ENCODE measurements around the gene EXOSC1.
"Not testable (repeated sequence)": the region's sequence is repeated elsewhere in the genome, so short reads cannot be mapped to it uniquely, and the experiment has no call there.

Gene EXOSC1

DNA sequence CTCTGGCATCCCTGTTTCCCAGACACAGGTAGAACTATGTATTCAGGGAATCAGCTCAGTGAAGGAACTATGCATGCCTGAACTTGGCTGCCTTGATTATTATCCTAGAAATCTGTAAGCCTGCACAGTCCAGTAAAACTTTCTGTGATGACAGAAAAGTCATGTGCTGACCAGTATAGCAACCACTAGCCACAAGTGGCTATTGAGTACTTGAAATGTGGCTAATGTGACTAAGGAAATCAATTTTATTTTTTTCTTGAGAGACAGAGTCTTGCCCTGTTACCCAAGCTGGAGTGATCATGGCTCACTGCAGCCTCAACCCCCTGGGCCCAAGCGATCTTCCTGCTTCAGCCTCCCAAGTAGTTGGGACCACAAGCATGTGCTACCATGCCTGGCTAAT is 3.5 kb downstream of the EXOSC1 start:
- Histone ChIP-seq H3K36me3 (ENCODE audit: control insufficient read depth in 1 of 2, insufficient read depth in 2 of 2, low read length in 2 of 2) (peaks cover 4 to 40% of the 10 kb centered on the region in 2 donors), H3K27ac (ENCODE audit: low read depth, low read length) (no peak overlapping the region), H3K4me1 (ENCODE audit: control insufficient read depth in 1 of 2, insufficient read depth in 2 of 2, low read length in 2 of 2) (peaks cover 14 to 18% of the 10 kb centered on the region in 2 donors), H3K4me3 (ENCODE audit: low read depth in 1 of 2, low read length in 2 of 2) (no peak overlapping the region), H3K9ac (ENCODE audit: low read depth in 1 of 2, low read length in 2 of 2) (no peak overlapping the region), H3K27me3 (ENCODE audit: control insufficient read depth in 1 of 2, insufficient read depth in 2 of 2, low read length in 2 of 2) (no peaks in the 10 kb centered on the region), H3K9me3 (ENCODE audit: control insufficient read depth in 1 of 2, low read length in 2 of 2) (no peaks in the 10 kb centered on the region)

DNA sequence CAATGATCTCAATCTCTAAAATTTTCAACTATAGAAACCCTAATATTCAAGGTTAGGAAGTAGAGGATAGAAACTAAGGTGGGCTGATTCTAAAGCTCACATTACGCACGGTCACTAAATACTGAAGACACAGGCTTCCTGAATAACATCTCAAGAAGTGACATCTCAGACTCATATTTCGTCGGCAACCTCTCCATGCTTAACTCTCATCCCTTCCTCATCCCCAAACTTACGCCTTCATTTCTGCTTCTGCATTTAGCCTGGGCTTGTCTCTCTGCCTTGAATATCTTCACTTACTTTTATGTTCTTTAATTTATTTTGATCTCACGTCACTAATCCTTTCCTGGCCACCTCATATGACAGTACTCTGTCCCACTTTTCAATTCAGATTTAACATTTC is 10.6 kb downstream of the EXOSC1 start:
- no peaks in the 10 kb centered on the region for H3K4me1 ChIP-seq (ENCODE audit: control insufficient read depth in 1 of 2, insufficient read depth in 2 of 2, low read length in 2 of 2)
- no peak overlapping the region for H3K27ac ChIP-seq (ENCODE audit: low read depth, low read length)
- peaks cover 20 to 67% of the 10 kb centered on the region in 2 donors for H3K36me3 ChIP-seq (ENCODE audit: control insufficient read depth in 1 of 2, insufficient read depth in 2 of 2, low read length in 2 of 2)
- no peaks in the 10 kb centered on the region for H3K27me3 ChIP-seq (ENCODE audit: control insufficient read depth in 1 of 2, insufficient read depth in 2 of 2, low read length in 2 of 2)
- no peaks in the 10 kb centered on the region for H3K9me3 ChIP-seq (ENCODE audit: control insufficient read depth in 1 of 2, low read length in 2 of 2)
- no peak overlapping the region for H3K4me3 ChIP-seq (ENCODE audit: low read depth in 1 of 2, low read length in 2 of 2)
- H3K9ac ChIP-seq (ENCODE audit: low read depth in 1 of 2, low read length in 2 of 2), result no peak overlapping the region

DNA sequence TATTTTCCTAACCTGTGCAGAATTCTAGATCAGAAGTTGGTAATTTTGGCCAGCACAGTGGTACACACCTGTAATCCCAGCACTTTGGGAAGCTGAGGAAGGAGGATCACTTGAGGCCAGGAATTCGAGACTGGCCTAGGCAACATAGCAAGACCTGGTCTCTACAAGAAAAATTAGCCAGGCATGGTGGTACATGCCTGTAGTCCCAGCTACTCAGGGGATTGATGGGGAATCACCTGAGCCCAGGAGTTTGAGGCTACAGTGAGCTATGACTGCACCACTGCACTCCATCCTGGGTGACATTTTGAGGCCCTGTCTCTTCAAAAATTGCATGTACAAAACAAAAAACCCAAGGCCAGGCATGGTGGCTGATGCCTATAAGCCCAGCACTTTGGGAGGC is 11.2 kb downstream of the EXOSC1 start:
- Histone ChIP-seq H3K36me3 (ENCODE audit: control insufficient read depth in 1 of 2, insufficient read depth in 2 of 2, low read length in 2 of 2) (peaks cover 21 to 67% of the 10 kb centered on the region in 2 donors), H3K9ac (ENCODE audit: low read depth in 1 of 2, low read length in 2 of 2) (no peak overlapping the region), H3K27me3 (ENCODE audit: control insufficient read depth in 1 of 2, insufficient read depth in 2 of 2, low read length in 2 of 2) (no peaks in the 10 kb centered on the region), H3K4me3 (ENCODE audit: low read depth in 1 of 2, low read length in 2 of 2) (no peak overlapping the region), H3K4me1 (ENCODE audit: control insufficient read depth in 1 of 2, insufficient read depth in 2 of 2, low read length in 2 of 2) (no peaks in the 10 kb centered on the region), H3K9me3 (ENCODE audit: control insufficient read depth in 1 of 2, low read length in 2 of 2) (no peaks in the 10 kb centered on the region), H3K27ac (ENCODE audit: low read depth, low read length) (no peak overlapping the region)

DNA sequence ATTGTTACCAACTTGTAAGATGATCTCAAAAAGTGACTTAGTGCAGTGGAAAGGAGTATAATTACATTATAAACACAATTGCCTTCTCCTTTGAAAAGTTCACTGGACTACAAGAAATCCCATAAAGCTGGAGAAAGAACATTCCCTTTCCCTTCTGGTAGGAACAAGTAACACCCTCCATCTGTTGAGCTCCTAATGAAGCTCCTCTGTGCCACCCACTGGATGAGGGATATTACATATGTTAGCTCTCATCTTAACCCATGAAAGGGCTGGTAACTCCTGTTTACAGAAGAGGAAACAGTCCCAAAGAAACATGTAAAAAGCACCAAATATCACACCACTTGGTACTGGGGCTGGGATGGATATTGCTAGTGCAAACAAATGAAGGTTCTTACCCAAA is 11.8 kb downstream of the EXOSC1 start:
- H3K9me3 ChIP-seq (ENCODE audit: control insufficient read depth in 1 of 2, low read length in 2 of 2), result no peaks in the 10 kb centered on the region
- no peak overlapping the region for H3K4me3 ChIP-seq (ENCODE audit: low read depth in 1 of 2, low read length in 2 of 2)
- H3K27me3 ChIP-seq (ENCODE audit: control insufficient read depth in 1 of 2, insufficient read depth in 2 of 2, low read length in 2 of 2), result no peaks in the 10 kb centered on the region
- H3K4me1 ChIP-seq (ENCODE audit: control insufficient read depth in 1 of 2, insufficient read depth in 2 of 2, low read length in 2 of 2), result no peaks in the 10 kb centered on the region
- H3K27ac ChIP-seq (ENCODE audit: low read depth, low read length), result no peak overlapping the region
- H3K9ac ChIP-seq (ENCODE audit: low read depth in 1 of 2, low read length in 2 of 2), result no peak overlapping the region
- peaks cover 23 to 62% of the 10 kb centered on the region in 2 donors for H3K36me3 ChIP-seq (ENCODE audit: control insufficient read depth in 1 of 2, insufficient read depth in 2 of 2, low read length in 2 of 2)

DNA sequence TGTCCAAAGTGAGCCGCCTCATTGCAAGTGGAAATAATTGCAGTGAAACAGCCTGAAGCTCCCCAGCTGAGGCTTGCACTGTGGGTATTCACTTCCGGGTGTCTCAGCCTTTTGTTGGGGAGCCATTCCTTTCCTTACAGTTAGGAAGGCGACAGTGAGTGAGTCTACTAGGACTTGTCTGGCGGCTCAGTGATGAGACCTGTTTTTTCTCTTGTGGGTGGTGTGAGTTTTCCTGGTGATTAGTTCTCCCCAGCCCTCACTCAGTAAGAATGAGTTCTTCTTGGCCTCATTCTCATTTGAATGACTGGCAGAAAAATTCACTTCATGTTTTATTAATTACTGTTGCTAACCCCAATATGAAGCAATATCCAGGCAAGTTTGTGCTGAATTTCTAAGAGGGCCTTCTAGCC is 17.2 kb downstream of the EXOSC1 start:
- Histone ChIP-seq H3K27me3 (ENCODE audit: control insufficient read depth in 1 of 2, insufficient read depth in 2 of 2, low read length in 2 of 2) (no peaks in the 10 kb centered on the region), H3K4me1 (ENCODE audit: control insufficient read depth in 1 of 2, insufficient read depth in 2 of 2, low read length in 2 of 2) (peaks cover 21 to 22% of the 10 kb centered on the region in 2 donors), H3K9me3 (ENCODE audit: control insufficient read depth in 1 of 2, low read length in 2 of 2) (no peaks in the 10 kb centered on the region), H3K36me3 (ENCODE audit: control insufficient read depth in 1 of 2, insufficient read depth in 2 of 2, low read length in 2 of 2) (peaks cover 17 to 26% of the 10 kb centered on the region in 2 donors), H3K9ac (ENCODE audit: low read depth in 1 of 2, low read length in 2 of 2) (peak overlapping the region in 1 of 2 donors; percentile 79), H3K27ac (ENCODE audit: low read depth, low read length) (no peak overlapping the region), H3K4me3 (ENCODE audit: low read depth in 1 of 2, low read length in 2 of 2) (peak overlapping the region in 1 of 2 donors; percentile 51)

DNA sequence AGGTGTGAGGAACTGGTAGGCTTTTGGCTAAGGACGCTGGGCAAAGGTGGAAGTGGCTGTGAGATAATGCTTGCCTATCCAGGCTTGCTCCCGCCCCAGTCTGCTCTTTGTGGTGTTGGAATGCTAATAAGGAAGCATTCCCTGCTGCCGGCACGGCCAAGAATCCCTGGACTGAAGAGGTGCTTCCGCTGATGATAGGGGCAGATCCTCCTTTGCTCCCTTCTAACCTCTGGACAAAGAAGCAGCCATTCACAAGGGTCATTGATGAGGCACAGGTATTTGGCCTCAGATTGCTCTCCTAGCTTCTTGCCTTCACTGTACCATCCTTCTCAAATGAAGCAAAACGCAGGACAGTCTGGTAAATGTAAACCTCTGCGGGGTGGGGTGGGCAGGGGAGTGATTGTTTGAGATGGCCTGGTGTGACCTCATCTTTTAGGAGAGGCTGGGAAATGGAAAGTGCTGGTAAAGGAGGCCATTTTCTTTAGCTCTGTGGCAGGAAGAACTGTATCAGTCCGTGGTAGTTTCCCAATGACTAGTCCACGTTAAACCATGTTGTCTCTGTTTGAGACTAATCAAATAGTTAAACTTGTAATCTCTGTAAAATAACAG is 18.1 kb downstream of the EXOSC1 start:
- H3K9ac ChIP-seq (ENCODE audit: low read depth in 1 of 2, low read length in 2 of 2), result peak overlapping the region; percentile 79 to 82
- peaks cover 21 to 22% of the 10 kb centered on the region in 2 donors for H3K4me1 ChIP-seq (ENCODE audit: control insufficient read depth in 1 of 2, insufficient read depth in 2 of 2, low read length in 2 of 2)

DNA sequence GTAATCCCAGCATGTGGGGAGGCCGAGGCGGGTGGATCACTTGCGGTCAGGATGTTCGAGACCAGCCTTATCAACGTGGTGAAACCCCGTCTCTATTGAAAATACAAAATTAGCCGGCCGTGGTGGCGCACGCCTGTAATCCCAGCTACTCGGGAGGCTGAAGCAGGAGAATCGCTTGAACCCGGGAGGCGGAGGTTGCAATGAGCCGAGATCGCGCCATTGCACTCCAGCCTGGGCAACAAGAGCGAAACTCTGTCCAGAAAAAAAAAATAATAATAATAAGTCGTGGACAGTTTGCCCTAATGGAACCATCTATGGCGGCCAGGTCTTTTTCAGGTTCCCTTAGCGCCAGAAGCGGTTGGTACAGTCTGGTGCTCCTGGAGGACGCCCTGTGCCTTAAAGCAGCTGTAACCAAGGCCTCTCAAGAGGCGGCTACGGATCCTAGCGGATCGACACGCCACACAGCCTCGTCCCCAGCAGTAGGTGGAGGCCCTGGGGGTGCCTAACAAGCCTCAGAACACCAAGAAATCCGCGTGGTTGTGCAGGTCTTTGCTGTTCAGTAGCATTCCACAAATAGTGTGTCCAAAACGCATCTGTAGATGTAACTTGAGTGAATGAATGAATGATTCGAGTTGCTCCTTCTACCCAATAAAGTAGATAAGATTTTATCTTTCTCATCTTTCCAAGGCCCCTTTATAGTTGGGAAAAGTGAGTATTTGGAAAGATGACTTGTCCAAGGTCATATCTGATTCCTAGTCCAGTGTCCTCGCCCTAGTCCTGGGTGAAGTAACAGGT is 18.8 kb downstream of the EXOSC1 start:
- Histone ChIP-seq H3K4me3 (ENCODE audit: low read depth in 1 of 2, low read length in 2 of 2) (peak overlapping the region; percentile 96 to 99), H3K4me1 (ENCODE audit: control insufficient read depth in 1 of 2, insufficient read depth in 2 of 2, low read length in 2 of 2) (peaks cover 21 to 22% of the 10 kb centered on the region in 2 donors), H3K9ac (ENCODE audit: low read depth in 1 of 2, low read length in 2 of 2) (peak overlapping the region; percentile 79 to 94), H3K36me3 (ENCODE audit: control insufficient read depth in 1 of 2, insufficient read depth in 2 of 2, low read length in 2 of 2) (peaks cover 17 to 19% of the 10 kb centered on the region in 2 donors), H3K27ac (ENCODE audit: low read depth, low read length) (peak overlapping the region; percentile 68), H3K9me3 (ENCODE audit: control insufficient read depth in 1 of 2, low read length in 2 of 2) (no peaks in the 10 kb centered on the region), H3K27me3 (ENCODE audit: control insufficient read depth in 1 of 2, insufficient read depth in 2 of 2, low read length in 2 of 2) (no peaks in the 10 kb centered on the region)

More for the DNA sequence above, 18.1 kb downstream of the EXOSC1 start:
- peaks cover 17 to 22% of the 10 kb centered on the region in 2 donors for H3K36me3 ChIP-seq (ENCODE audit: control insufficient read depth in 1 of 2, insufficient read depth in 2 of 2, low read length in 2 of 2)
- no peaks in the 10 kb centered on the region for H3K27me3 ChIP-seq (ENCODE audit: control insufficient read depth in 1 of 2, insufficient read depth in 2 of 2, low read length in 2 of 2)
- peak overlapping the region; percentile 96 to 99 for H3K4me3 ChIP-seq (ENCODE audit: low read depth in 1 of 2, low read length in 2 of 2)
- no peaks in the 10 kb centered on the region for H3K9me3 ChIP-seq (ENCODE audit: control insufficient read depth in 1 of 2, low read length in 2 of 2)
- H3K27ac ChIP-seq (ENCODE audit: low read depth, low read length), result no peak overlapping the region

DNA sequence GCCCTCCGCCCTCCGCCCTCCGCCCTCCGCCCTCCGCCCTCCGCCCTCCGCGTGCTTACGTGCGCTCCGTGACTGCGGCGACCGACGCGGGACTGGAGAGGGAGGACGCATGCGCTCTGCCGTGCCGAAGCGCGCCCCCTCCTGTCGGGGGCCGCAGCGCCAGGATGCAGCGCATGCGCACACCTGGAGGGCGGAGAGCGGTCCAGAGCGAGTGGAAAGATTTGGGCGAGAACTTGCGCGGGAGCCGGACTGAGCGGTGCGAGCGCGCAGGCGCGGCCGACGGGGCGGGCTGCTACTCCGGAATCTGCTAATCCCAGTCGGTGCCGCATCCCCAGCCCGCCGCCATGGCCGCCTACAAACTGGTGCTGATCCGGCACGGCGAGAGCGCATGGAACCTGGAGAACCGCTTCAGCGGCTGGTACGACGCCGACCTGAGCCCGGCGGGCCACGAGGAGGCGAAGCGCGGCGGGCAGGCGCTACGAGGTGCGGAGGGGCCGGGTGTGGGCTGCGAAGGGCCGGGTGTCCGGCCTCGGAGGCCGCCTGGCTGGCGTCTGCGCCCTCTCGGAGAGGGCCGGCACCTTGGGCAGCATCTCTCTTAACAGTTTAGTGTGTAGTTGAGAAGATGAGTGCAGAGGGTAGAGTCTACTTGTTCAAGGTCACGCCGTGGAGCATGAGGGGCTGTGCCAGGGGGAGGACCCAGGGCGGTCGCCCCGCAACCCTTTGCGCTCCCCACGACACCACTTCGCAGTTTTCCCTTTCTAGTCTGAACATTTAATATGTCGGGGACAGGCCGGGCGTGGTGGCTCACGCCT is 19.6 kb downstream of the EXOSC1 start, which contains the start of gene PGAM1:
PGAM1 (plus strand) TSS at position 228 of the 812 bp plus-strand sequence; CDS start at position 345, 117 bp downstream.
- Histone ChIP-seq H3K27ac (ENCODE audit: low read depth, low read length) (peak within 1 kb of the TSS; percentile 68), H3K4me1 (ENCODE audit: control insufficient read depth in 1 of 2, insufficient read depth in 2 of 2, low read length in 2 of 2) (peaks cover 21 to 22% of the 10 kb centered on the region in 2 donors), H3K36me3 (ENCODE audit: control insufficient read depth in 1 of 2, insufficient read depth in 2 of 2, low read length in 2 of 2) (peaks cover 11 to 17% of the 10 kb centered on the region in 2 donors), H3K9me3 (ENCODE audit: control insufficient read depth in 1 of 2, low read length in 2 of 2) (no peaks in the 10 kb centered on the region), H3K9ac (ENCODE audit: low read depth in 1 of 2, low read length in 2 of 2) (peak within 1 kb of the TSS; percentile 79 to 94), H3K4me3 (ENCODE audit: low read depth in 1 of 2, low read length in 2 of 2) (peak within 1 kb of the TSS; percentile 96 to 99), H3K27me3 (ENCODE audit: control insufficient read depth in 1 of 2, insufficient read depth in 2 of 2, low read length in 2 of 2) (no peaks in the 10 kb centered on the region)

DNA sequence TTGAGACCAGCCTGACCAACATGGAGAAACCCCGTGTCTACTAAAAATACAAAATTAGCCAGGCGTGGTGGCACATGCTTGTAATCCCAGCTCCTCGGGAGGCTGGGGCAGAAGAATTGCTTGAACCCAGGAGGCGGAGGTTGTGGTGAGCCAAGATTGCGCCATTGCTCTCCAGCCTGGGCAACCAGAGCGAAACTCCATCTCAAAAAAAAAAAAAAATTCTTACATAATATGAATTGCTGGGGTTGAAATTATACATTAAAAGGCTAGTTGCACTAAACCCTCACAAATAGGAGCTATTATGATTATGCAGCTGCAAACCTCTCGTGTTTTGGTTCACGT is 22.1 kb downstream of the EXOSC1 start:
- H3K27me3 ChIP-seq (ENCODE audit: control insufficient read depth in 1 of 2, insufficient read depth in 2 of 2, low read length in 2 of 2); H3K36me3 ChIP-seq (ENCODE audit: control insufficient read depth in 1 of 2, insufficient read depth in 2 of 2, low read length in 2 of 2); H3K4me3 ChIP-seq (ENCODE audit: low read depth in 1 of 2, low read length in 2 of 2); H3K27ac ChIP-seq (ENCODE audit: low read depth, low read length); H3K9ac ChIP-seq (ENCODE audit: low read depth in 1 of 2, low read length in 2 of 2); H3K9me3 ChIP-seq (ENCODE audit: control insufficient read depth in 1 of 2, low read length in 2 of 2): not testable (repeated sequence)
- H3K4me1 ChIP-seq (ENCODE audit: control insufficient read depth in 1 of 2, insufficient read depth in 2 of 2, low read length in 2 of 2), result peaks cover 19 to 26% of the 10 kb centered on the region in 2 donors

DNA sequence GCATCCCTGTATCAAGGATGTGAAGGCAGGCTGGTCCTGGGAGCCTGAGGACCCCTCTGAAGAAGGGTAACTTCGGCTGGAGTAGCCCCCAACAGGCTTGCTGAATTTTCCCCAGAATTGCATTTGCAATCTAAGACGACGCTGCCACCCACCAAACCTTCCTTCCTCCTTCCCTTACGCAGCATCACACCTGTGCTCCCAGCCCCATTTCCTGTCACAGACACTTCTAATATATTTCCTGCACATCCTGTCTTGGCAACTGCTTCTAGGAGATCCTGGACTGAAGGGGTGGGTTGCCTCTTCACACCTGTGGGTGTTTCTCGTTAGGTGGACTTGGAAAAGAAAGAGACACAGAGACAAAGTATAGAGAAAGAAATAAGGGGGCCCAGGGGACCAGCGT is 29.2 kb downstream of the EXOSC1 start:
- no peaks in the 10 kb centered on the region for H3K27me3 ChIP-seq (ENCODE audit: control insufficient read depth in 1 of 2, insufficient read depth in 2 of 2, low read length in 2 of 2)
- H3K4me1 ChIP-seq (ENCODE audit: control insufficient read depth in 1 of 2, insufficient read depth in 2 of 2, low read length in 2 of 2), result peaks cover 4 to 9% of the 10 kb centered on the region in 2 donors

More for the DNA sequence above, 29.2 kb downstream of the EXOSC1 start:
- Histone ChIP-seq H3K9me3 (ENCODE audit: control insufficient read depth in 1 of 2, low read length in 2 of 2) (no peaks in the 10 kb centered on the region), H3K27ac (ENCODE audit: low read depth, low read length) (no peak overlapping the region), H3K36me3 (ENCODE audit: control insufficient read depth in 1 of 2, insufficient read depth in 2 of 2, low read length in 2 of 2) (no peaks in the 10 kb centered on the region), H3K9ac (ENCODE audit: low read depth in 1 of 2, low read length in 2 of 2) (no peak overlapping the region), H3K4me3 (ENCODE audit: low read depth in 1 of 2, low read length in 2 of 2) (no peak overlapping the region)

All from duodenal mucosa (tissue), 2 donors.